CD14-positive monocyte (primary cell): ENCODE data around the gene TMEM60. TPM values are rescaled to one million over a fixed set of nuclear protein-coding genes. Genes with fewer than 3 reads are reported as not detected.
"Not testable (repeated sequence)": the region's sequence is repeated elsewhere in the genome, so short reads cannot be mapped to it uniquely, and the experiment has no call there.

ENCODE experiments used
- DNase-seq, 3 donors: peaks; one replicate each; pipeline ENCODE4 v3.0.0-alpha.2; 2011 to 2022
- H2AFZ ChIP-seq: 2 replicates; pipeline ENCODE4 v1.6.0; 2012; ENCODE audit warnings: mild to moderate bottlenecking, low read depth, low read length, inconsistent platforms; ENCODE audit not compliant: insufficient read depth, poor library complexity, severe bottlenecking
- H3K27ac ChIP-seq, 2 donors: 1 replicate in 1 of 2; 2 replicates in 1 of 2; pipeline ENCODE4 v1.5.1; 2012 to 2013; ENCODE audit warnings: low read length in 2 of 2, control low read depth in 1 of 2, inconsistent platforms in 1 of 2, low read depth in 1 of 2, mild to moderate bottlenecking in 1 of 2
- H3K27me3 ChIP-seq, 2 donors: one replicate each; pipeline versions ENCODE4 v1.6.0 to v1.6.1; 2011 to 2013; ENCODE audit warnings: low read length in 2 of 2; ENCODE audit not compliant: control insufficient read depth in 2 of 2, insufficient read depth in 2 of 2
- H3K36me3 ChIP-seq, 2 donors: replicated peaks in 1 of 2; 1 replicate in 1 of 2; 2 replicates in 1 of 2; pipeline versions ENCODE4 v1.5.1 to v1.6.1; 2012 to 2013; ENCODE audit warnings: low read length in 2 of 2, control low read depth in 1 of 2, inconsistent platforms in 1 of 2, mild to moderate bottlenecking in 1 of 2; ENCODE audit not compliant: insufficient read depth in 2 of 2, control insufficient read depth in 1 of 2
- H3K4me1 ChIP-seq, 2 donors: 1 replicate in 1 of 2; 2 replicates in 1 of 2; pipeline versions ENCODE4 v1.5.1 to v1.6.1; 2012 to 2013; ENCODE audit warnings: low read length in 2 of 2, control low read depth in 1 of 2, inconsistent platforms in 1 of 2, mild to moderate bottlenecking in 1 of 2, moderate library complexity in 1 of 2; ENCODE audit not compliant: insufficient read depth in 2 of 2, control insufficient read depth in 1 of 2
- H3K4me2 ChIP-seq: replicated peaks from 2 replicates; pipeline ENCODE3; 2012; ENCODE audit warnings: low read length, moderate library complexity, mild to moderate bottlenecking; ENCODE audit not compliant: poor library complexity, severe bottlenecking; ENCODE audit errors: extremely low read depth
- H3K4me3 ChIP-seq, 3 experiments: fragments of 200-600 bp in 1 of 3; sonication (generic) in 1 of 3; replicated peaks in 1 of 3; 1 replicate in 2 of 3; 2 replicates in 1 of 3; pipeline ENCODE4 v1.5.1; 2011 to 2013; ENCODE audit warnings: low read length in 3 of 3, mild to moderate bottlenecking in 3 of 3, control low read depth in 2 of 3, low read depth in 2 of 3, inconsistent platforms in 1 of 3, moderate library complexity in 1 of 3
- H3K79me2 ChIP-seq: 2 replicates; pipeline ENCODE4 v1.6.0; 2012; ENCODE audit warnings: mild to moderate bottlenecking, control low read depth, inconsistent platforms, low read length, moderate library complexity; ENCODE audit not compliant: insufficient read depth
- H3K9ac ChIP-seq: 2 replicates; pipeline ENCODE4 v1.6.0; 2017; ENCODE audit warnings: low read length, mild to moderate bottlenecking; ENCODE audit not compliant: insufficient read depth, poor library complexity, severe bottlenecking
- H3K9me3 ChIP-seq, 2 donors: replicated peaks in 1 of 2; 1 replicate in 1 of 2; 2 replicates in 1 of 2; pipeline versions ENCODE4 v1.5.1 to v1.6.1; 2012 to 2013; ENCODE audit warnings: low read length in 2 of 2, control low read depth in 1 of 2; ENCODE audit not compliant: control insufficient read depth in 1 of 2, insufficient read depth in 1 of 2
- H4K20me1 ChIP-seq: 2 replicates; pipeline ENCODE4 v1.6.0; 2012; ENCODE audit warnings: mild to moderate bottlenecking, low read length, control low read depth, moderate library complexity; ENCODE audit not compliant: insufficient read depth
- H3K27ac Mint-ChIP-seq, 7 donors: one replicate each; pipeline ENCODE4 v1.8.0; 2020; ENCODE audit warnings: mild to moderate bottlenecking in 7 of 7, mixed read lengths in 7 of 7, moderate library complexity in 6 of 7, inconsistent platforms in 2 of 7
- H3K27me3 Mint-ChIP-seq, 3 donors: one replicate each; pipeline ENCODE4 v1.8.0; 2021 to 2022; ENCODE audit warnings: low read depth in 3 of 3, mild to moderate bottlenecking in 3 of 3, mixed read lengths in 3 of 3, moderate library complexity in 3 of 3, inconsistent platforms in 1 of 3
- H3K36me3 Mint-ChIP-seq, 2 donors: one replicate each; pipeline ENCODE4 v1.8.0; 2020; ENCODE audit warnings: mixed read lengths in 2 of 2, inconsistent platforms in 1 of 2, mild to moderate bottlenecking in 1 of 2
- H3K4me1 Mint-ChIP-seq: one replicate; pipeline ENCODE4 v1.8.0; 2020; ENCODE audit warnings: mild to moderate bottlenecking, mixed read lengths
- H3K4me3 Mint-ChIP-seq, 2 donors: one replicate each; pipeline ENCODE4 v1.8.0; 2020; ENCODE audit warnings: mild to moderate bottlenecking in 2 of 2, mixed read lengths in 2 of 2, moderate library complexity in 1 of 2
- H3K9me3 Mint-ChIP-seq, 7 donors: one replicate each; pipeline ENCODE4 v1.8.0; 2020 to 2022; ENCODE audit warnings: mixed read lengths in 7 of 7, mild to moderate bottlenecking in 6 of 7, moderate library complexity in 6 of 7, inconsistent platforms in 2 of 7
- CTCF ChIP-seq: fragments of 200-600 bp; IDR thresholded peaks from one replicate; pipeline ENCODE4 v1.8.0; 2022; ENCODE audit warnings: antibody characterized with exemption, mild to moderate bottlenecking
- WGBS: methylation state at CpG from one replicate; pipeline ENCODE4 v1.1.5; 2013; ENCODE audit warnings: missing lambda C conversion rate; ENCODE audit not compliant: insufficient coverage; 5-methylcytosine and 5-hydroxymethylcytosine counted together
- intact Hi-C, 2 donors: fragments of 100-400 bp; cut with micrococcal nuclease; formaldehyde crosslinking; loops; one replicate each; pipeline versions ENCODE4 v1.15.0 to v1.15.1; 2023
- polyA plus RNA-seq, 3 donors: library from polyadenylated mRNA; depleted of rRNA in 1 of 3; unstranded in 2 of 3; stranded (reverse) in 1 of 3; fragments of 300-500 nt in 2 of 3; fragments of >200 nt in 1 of 3; fragmentation: Illumina TruSeq in 2 of 3; gene quantifications; 1 replicate in 2 of 3; 2 replicates in 1 of 3; pipeline ENCODE4 v1.2.3, GENCODE V29; 2012 to 2021

TMEM60 gene
- polyA plus RNA-seq, 3 donors: 5.5 to 27.6 (median 25.6) TPM

DNA sequence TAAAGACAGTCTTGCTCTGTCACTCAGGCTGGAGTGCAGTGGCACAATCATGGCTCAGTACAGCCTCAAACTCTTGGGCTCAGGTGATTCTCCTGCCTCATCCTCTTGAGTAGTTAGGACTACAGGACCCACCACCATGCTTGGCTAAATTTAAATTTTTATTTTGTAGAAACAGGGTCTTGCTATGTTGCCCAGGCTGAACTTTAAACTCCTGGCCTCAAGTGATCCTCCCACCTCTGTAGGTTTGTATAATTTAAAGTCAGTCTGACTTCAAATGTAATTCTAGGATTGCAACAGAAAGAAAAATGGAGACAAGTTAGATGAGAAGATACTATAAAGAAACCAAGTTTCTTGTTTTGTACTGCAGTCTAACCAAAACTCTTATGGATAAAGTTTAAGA is 11.5 kb downstream of the TMEM60 start:
- no peak for DNase-seq
- Histone ChIP-seq H3K4me1 (peaks cover 0 to 3% of the 10 kb centered on the region in 2 donors), H4K20me1 (no peaks in the 10 kb centered on the region), H3K9me3 (no peaks in the 10 kb centered on the region), H3K27ac (no peak overlapping the region), H3K36me3 (peaks cover 11 to 51% of the 10 kb centered on the region in 2 donors), H3K4me3 (no peak overlapping the region), H3K9ac (no peak overlapping the region), H3K79me2 (no peaks in the 10 kb centered on the region), H3K4me2 (no peak overlapping the region), H3K27me3 (no peaks in the 10 kb centered on the region), H2AFZ (no peak overlapping the region)
- intact Hi-C loops: no loop called here
- Mint-ChIP-seq H3K4me1 (peaks cover 14% of the 10 kb centered on the region), H3K36me3 (peaks cover 25 to 36% of the 10 kb centered on the region in 2 donors), H3K27me3 (peaks cover 0 to 3% (median 2%) of the 10 kb centered on the region in 3 donors), H3K4me3 (no peak overlapping the region), H3K27ac (no peak overlapping the region), H3K9me3 (peaks cover 0 to 9% (median 0%) of the 10 kb centered on the region in 7 donors)
- no peak for TF ChIP-seq CTCF

- WGBS: 100% methylated on average over 1 of the region's 3 CpGs
- peaks cover 28 to 36% of the 10 kb centered on the region in 2 donors for H3K36me3 Mint-ChIP-seq
- no peak overlapping the region for H3K4me3 Mint-ChIP-seq
- H3K27ac ChIP-seq: no peak overlapping the region
- H4K20me1 ChIP-seq: no peaks in the 10 kb centered on the region
- peaks cover 14 to 52% of the 10 kb centered on the region in 2 donors for H3K36me3 ChIP-seq
- no peak overlapping the region for H3K4me2 ChIP-seq
- no peak for TF ChIP-seq CTCF
- no peak overlapping the region for H3K4me3 ChIP-seq
- no peaks in the 10 kb centered on the region for H3K9me3 ChIP-seq
- H3K9ac ChIP-seq: no peak overlapping the region
- no peak overlapping the region for H2AFZ ChIP-seq
- no peaks in the 10 kb centered on the region for H3K27me3 ChIP-seq
- H3K4me1 Mint-ChIP-seq: peaks cover 11% of the 10 kb centered on the region
- no peaks in the 10 kb centered on the region for H3K4me1 ChIP-seq
- no peak overlapping the region for H3K27ac Mint-ChIP-seq
- DNase-seq: no peak
- H3K9me3 Mint-ChIP-seq: peaks cover 0 to 9% (median 0%) of the 10 kb centered on the region in 7 donors
- intact Hi-C loops: no loop called here
- no peaks in the 10 kb centered on the region for H3K79me2 ChIP-seq
- peaks cover 0 to 3% (median 2%) of the 10 kb centered on the region in 3 donors for H3K27me3 Mint-ChIP-seq
Observed at GRCh38 chr7:77786018-77786417, 12.2 kb downstream of the TMEM60 start.

GRCh38 chr7:77784426-77784825 is 13.8 kb downstream of the TMEM60 start:
- H3K4me3 Mint-ChIP-seq, H4K20me1 ChIP-seq, H3K79me2 ChIP-seq, H3K9me3 ChIP-seq, DNase-seq, H3K4me2 ChIP-seq, H3K9me3 Mint-ChIP-seq, H3K9ac ChIP-seq, H3K4me1 ChIP-seq, H3K27me3 ChIP-seq, H3K4me3 ChIP-seq, H2AFZ ChIP-seq, intact Hi-C loops, H3K27me3 Mint-ChIP-seq: not testable (repeated sequence)
- peak overlapping the region in 3 of 7 donors; percentile 30 to 72 (median 55) for H3K27ac Mint-ChIP-seq
- Histone ChIP-seq H3K27ac (peak overlapping the region in 1 of 2 donors; percentile 13), H3K36me3 (peaks cover 28 to 65% of the 10 kb centered on the region in 2 donors)
- peaks cover 36 to 42% of the 10 kb centered on the region in 2 donors for H3K36me3 Mint-ChIP-seq
- no CpG with 5 or more reads among the region's 10 CpGs for WGBS
- H3K4me1 Mint-ChIP-seq: peaks cover 11% of the 10 kb centered on the region
